ENCODE results near the gene CHMP4A. TPM values are rescaled to one million over a fixed set of nuclear protein-coding genes. Genes with fewer than 3 reads are reported as not detected.

Gene CHMP4A
- total RNA-seq, 4 donors from 2014 or later = 93.4 to 134 (median 106) TPM

DNA sequence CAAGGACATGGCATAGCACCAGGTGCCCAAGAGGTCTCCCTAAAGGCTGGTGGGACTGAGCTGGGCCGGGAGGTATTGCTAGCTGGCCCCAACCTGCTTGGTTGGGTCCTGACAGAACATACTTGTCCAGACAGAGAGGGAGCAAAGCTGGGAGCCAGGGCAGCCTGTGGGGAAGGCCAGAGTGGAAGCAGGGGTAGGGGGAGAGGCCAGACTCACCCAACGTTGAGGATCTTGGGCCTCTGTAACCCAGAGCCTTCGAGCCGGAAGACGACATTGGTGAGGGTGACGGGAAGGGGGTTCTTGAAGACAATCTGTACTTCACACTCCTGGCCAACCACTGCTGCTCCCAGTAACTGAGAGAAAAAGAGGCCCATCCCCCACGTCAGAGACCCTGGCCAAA lies 40.6 kb upstream of the CHMP4A start:
- 67% methylated on average over 6 of the region's 7 CpGs; no CpG with 5 or more reads in 1 of the 2 donors for WGBS, 2 donors (ENCODE audit: low coverage in 1 of 2)
- ATAC-seq = no peak
- peaks cover 0 to 26% of the 10 kb centered on the region in 2 donors for H3K36me3 ChIP-seq
- H3K4me1 ChIP-seq = peaks cover 0 to 3% (median 0%) of the 10 kb centered on the region in 3 donors
- H3K27ac ChIP-seq = no peak overlapping the region
- H3K9me3 ChIP-seq = no peaks in the 10 kb centered on the region
- H3K4me3 ChIP-seq = no peak overlapping the region
- no peaks in the 10 kb centered on the region for H3K27me3 ChIP-seq
- no peak for TF ChIP-seq POLR2AphosphoS5 (IDR thresholded peaks at IDR 0.05)
- TF ChIP-seq EP300 (IDR thresholded peaks at IDR 0.05) = no peak
- TF ChIP-seq POLR2A (IDR thresholded peaks at IDR 0.05) = no peak
- TF ChIP-seq, protein P1, sequence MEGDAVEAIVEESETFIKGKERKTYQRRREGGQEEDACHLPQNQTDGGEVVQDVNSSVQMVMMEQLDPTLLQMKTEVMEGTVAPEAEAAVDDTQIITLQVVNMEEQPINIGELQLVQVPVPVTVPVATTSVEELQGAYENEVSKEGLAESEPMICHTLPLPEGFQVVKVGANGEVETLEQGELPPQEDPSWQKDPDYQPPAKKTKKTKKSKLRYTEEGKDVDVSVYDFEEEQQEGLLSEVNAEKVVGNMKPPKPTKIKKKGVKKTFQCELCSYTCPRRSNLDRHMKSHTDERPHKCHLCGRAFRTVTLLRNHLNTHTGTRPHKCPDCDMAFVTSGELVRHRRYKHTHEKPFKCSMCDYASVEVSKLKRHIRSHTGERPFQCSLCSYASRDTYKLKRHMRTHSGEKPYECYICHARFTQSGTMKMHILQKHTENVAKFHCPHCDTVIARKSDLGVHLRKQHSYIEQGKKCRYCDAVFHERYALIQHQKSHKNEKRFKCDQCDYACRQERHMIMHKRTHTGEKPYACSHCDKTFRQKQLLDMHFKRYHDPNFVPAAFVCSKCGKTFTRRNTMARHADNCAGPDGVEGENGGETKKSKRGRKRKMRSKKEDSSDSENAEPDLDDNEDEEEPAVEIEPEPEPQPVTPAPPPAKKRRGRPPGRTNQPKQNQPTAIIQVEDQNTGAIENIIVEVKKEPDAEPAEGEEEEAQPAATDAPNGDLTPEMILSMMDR (IDR thresholded peaks at IDR 0.05) = no peak

DNA sequence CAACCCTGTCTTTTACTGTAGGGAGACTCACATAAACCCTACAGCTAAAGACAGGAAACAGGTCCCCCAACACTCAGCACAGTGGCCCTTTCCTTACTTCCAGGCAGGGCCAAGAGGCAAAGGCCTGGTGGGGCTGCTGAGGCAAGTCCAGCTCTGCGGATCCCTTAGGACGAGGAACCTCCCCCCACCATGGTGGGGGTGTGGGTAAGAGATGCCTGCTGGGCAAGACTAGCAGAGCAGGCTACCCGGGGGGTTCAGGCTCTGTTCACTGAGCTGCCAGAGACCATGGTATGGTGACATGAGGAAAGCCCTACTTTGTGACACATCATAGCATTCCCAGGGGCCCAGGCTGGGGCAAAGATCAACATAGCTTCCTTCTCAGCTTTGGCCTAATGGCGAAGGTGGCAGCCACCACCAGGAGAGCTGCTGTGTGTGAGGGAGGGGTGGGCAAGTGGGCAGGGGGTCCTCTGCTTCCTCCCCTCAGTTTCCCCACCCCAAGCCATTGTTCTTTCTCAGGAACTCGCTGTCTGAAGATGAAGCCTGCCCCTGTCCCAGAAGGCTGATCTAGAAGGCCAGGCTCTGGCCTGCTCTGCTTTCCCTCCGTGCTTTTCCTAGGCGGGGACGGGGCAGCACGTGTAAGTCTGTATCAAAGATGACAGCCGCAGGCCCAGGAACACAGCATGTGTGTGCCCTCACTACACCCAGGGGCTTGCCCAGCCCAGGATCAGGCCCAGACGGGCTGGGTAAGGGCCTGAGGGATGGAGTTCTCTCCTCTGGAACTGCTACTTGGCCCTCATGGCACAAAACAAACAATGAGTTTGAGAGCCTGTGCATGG lies 39.2 kb upstream of the CHMP4A start:
- ATAC-seq = no peak
- WGBS, 2 donors (ENCODE audit: low coverage in 1 of 2) = 40% methylated on average over 1 of the region's 11 CpGs; no CpG with 5 or more reads in 1 of the 2 donors
- H3K4me1 ChIP-seq = no peaks in the 10 kb centered on the region
- H3K27me3 ChIP-seq = no peaks in the 10 kb centered on the region
- no peak overlapping the region for H3K27ac ChIP-seq
- no peaks in the 10 kb centered on the region for H3K9me3 ChIP-seq
- H3K4me3 ChIP-seq = no peak overlapping the region
- no peak for TF ChIP-seq POLR2A (IDR thresholded peaks at IDR 0.05)
- no peak for TF ChIP-seq POLR2AphosphoS5 (IDR thresholded peaks at IDR 0.05)
- no peak for TF ChIP-seq EP300 (IDR thresholded peaks at IDR 0.05)
- TF ChIP-seq, protein P1 (IDR thresholded peaks at IDR 0.05) = no peak
- H3K36me3 ChIP-seq = peaks cover 0 to 26% of the 10 kb centered on the region in 2 donors

DNA sequence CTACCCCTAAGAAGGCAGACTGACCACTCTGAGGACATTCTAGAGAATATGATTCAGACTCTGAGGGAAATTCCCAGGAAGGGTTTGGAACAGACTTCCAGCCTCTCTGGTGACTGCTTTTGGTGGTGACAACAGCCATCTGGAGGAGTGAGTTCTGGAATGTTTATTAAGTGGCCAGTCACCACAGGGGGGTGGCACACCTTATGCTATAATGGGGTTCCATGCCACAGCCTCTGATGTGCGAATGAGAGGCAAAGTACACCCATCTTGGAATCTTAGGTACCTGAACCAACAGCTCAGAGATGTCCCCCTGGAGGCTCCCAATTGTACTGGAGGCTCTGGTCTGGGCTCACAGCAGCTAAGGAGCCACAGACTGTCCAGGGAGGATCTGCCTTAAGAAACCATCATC lies 38.6 kb upstream of the CHMP4A start:
- H3K4me1 ChIP-seq = no peaks in the 10 kb centered on the region
- no peaks in the 10 kb centered on the region for H3K27me3 ChIP-seq
- no peak overlapping the region for H3K27ac ChIP-seq
- no peak overlapping the region for H3K4me3 ChIP-seq
- WGBS, 2 donors (ENCODE audit: low coverage in 1 of 2) = 100% methylated on average over 1 of the region's 1 CpG; no CpG with 5 or more reads in 1 of the 2 donors
- TF ChIP-seq EP300 (IDR thresholded peaks at IDR 0.05) (no peak), POLR2A (IDR thresholded peaks at IDR 0.05) (no peak), POLR2AphosphoS5 (IDR thresholded peaks at IDR 0.05) (no peak)
- TF ChIP-seq, protein P1 (IDR thresholded peaks at IDR 0.05) = no peak
- no peak for ATAC-seq
- no peaks in the 10 kb centered on the region for H3K9me3 ChIP-seq
- peaks cover 0 to 26% of the 10 kb centered on the region in 2 donors for H3K36me3 ChIP-seq

DNA sequence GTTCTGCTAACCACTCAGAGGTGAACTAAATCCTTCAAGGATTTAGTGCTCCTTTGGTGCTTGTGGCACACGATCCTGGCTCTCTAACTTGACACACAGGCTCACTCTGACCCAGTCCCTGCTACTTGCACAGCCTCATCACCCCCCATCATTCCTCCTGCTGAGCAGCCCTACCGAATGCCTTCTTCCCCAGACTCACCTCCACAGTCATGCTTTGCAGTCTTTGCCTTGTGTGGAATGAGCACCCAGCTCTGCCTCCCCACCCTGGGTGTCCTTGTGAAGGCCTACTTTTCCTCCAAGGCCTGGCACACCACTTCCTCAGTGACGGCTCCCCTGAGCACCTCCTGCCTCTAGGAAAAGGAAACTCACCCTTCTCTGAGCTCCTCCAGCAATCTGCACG lies 37.1 kb upstream of the CHMP4A start:
- Histone ChIP-seq H3K4me1 (no peaks in the 10 kb centered on the region), H3K4me3 (no peak overlapping the region), H3K27me3 (no peaks in the 10 kb centered on the region), H3K36me3 (peaks cover 0 to 26% of the 10 kb centered on the region in 2 donors), H3K27ac (no peak overlapping the region), H3K9me3 (no peaks in the 10 kb centered on the region)
- no peak for ATAC-seq
- WGBS, 2 donors (ENCODE audit: low coverage in 1 of 2) = 35 to 52% methylated on average over 4 of the region's 4 CpGs
- TF ChIP-seq, protein P1 (IDR thresholded peaks at IDR 0.05) = no peak
- no peak for TF ChIP-seq POLR2AphosphoS5 (IDR thresholded peaks at IDR 0.05)
- TF ChIP-seq EP300 (IDR thresholded peaks at IDR 0.05) = no peak
- TF ChIP-seq POLR2A (IDR thresholded peaks at IDR 0.05) = no peak

Data from gastroesophageal sphincter (tissue), 4 donors.